Astrocyte (in vitro differentiated cells and primary cell): ENCODE data around the gene CGA. TPM values are rescaled to one million over a fixed set of nuclear protein-coding genes. Genes with fewer than 3 reads are reported as not detected.

Experiments used
- DNase-seq: peaks from one replicate; pipeline ENCODE4 v3.0.0-alpha.2; 2010; ENCODE audit warnings: low read depth
- FAIRE-seq: peaks from 2 replicates; lab custom pipeline; 2011; peaks lifted over from hg19 to GRCh38; lab: Jason Lieb, UNC
- H2AFZ ChIP-seq: 2 replicates; pipeline ENCODE4 v1.6.0; 2012; ENCODE audit warnings: low read depth, low read length, inconsistent platforms
- H3K27ac ChIP-seq: 2 replicates; pipeline ENCODE4 v1.5.1; 2011; ENCODE audit warnings: low read depth, low read length, inconsistent platforms
- H3K27me3 ChIP-seq: 2 replicates; pipeline ENCODE4 v1.6.0; 2011; ENCODE audit warnings: low read length, inconsistent platforms; ENCODE audit not compliant: insufficient read depth
- H3K36me3 ChIP-seq: 2 replicates; pipeline ENCODE4 v1.5.1; 2011; ENCODE audit warnings: low read length, inconsistent platforms; ENCODE audit not compliant: insufficient read depth
- H3K4me1 ChIP-seq: 2 replicates; pipeline ENCODE4 v1.5.1; 2011; ENCODE audit warnings: low read length, inconsistent platforms; ENCODE audit not compliant: insufficient read depth
- H3K4me2 ChIP-seq: 2 replicates; pipeline ENCODE4 v1.6.0; 2012; ENCODE audit warnings: low read length, inconsistent platforms
- H3K4me3 ChIP-seq: 2 replicates; pipeline ENCODE4 v1.5.1; 2011; ENCODE audit warnings: low read depth, mild to moderate bottlenecking, low read length, inconsistent platforms; ENCODE audit not compliant: insufficient read depth
- H3K79me2 ChIP-seq: 2 replicates; pipeline ENCODE4 v1.6.0; 2012; ENCODE audit warnings: mild to moderate bottlenecking, low read length, inconsistent platforms; ENCODE audit not compliant: insufficient read depth
- H3K9ac ChIP-seq: 2 replicates; pipeline ENCODE4 v1.6.0; 2012; ENCODE audit warnings: mild to moderate bottlenecking, low read length, inconsistent platforms
- H3K9me3 ChIP-seq: 2 replicates; pipeline ENCODE4 v1.5.1; 2012; ENCODE audit warnings: low read depth, mild to moderate bottlenecking, low read length, inconsistent platforms; ENCODE audit not compliant: insufficient read depth
- H4K20me1 ChIP-seq: 2 replicates; pipeline ENCODE4 v1.6.0; 2012; ENCODE audit warnings: low read length, inconsistent platforms; ENCODE audit not compliant: insufficient read depth
- H3K27ac Mint-ChIP-seq: one replicate; pipeline ENCODE4 v1.8.0; 2021; ENCODE audit warnings: mild to moderate bottlenecking, mixed read lengths; ENCODE audit not compliant: unreplicated experiment
- H3K27me3 Mint-ChIP-seq: one replicate; pipeline ENCODE4 v1.8.0; 2021; ENCODE audit warnings: low read depth, mixed read lengths; ENCODE audit not compliant: unreplicated experiment
- H3K36me3 Mint-ChIP-seq: one replicate; pipeline ENCODE4 v1.8.0; 2021; ENCODE audit warnings: low read depth, mixed read lengths; ENCODE audit not compliant: unreplicated experiment
- H3K4me1 Mint-ChIP-seq: one replicate; pipeline ENCODE4 v1.8.0; 2021; ENCODE audit warnings: low read depth, mixed read lengths; ENCODE audit not compliant: unreplicated experiment
- H3K4me3 Mint-ChIP-seq: one replicate; pipeline ENCODE4 v1.8.0; 2021; ENCODE audit warnings: mild to moderate bottlenecking, moderate library complexity, mixed read lengths; ENCODE audit not compliant: unreplicated experiment
- H3K9me3 Mint-ChIP-seq: one replicate; pipeline ENCODE4 v1.8.0; 2021; ENCODE audit warnings: mild to moderate bottlenecking, mixed read lengths; ENCODE audit not compliant: unreplicated experiment
- EZH2 ChIP-seq: IDR thresholded peaks from 2 replicates; pipeline ENCODE4 v1.6.1; 2012; ENCODE audit warnings: mild to moderate bottlenecking, low read length, inconsistent platforms; ENCODE audit not compliant: insufficient read depth
- total RNA-seq: library from RNA; stranded (reverse); gene quantifications from 2 replicates; pipeline ENCODE4 v1.2.1, GENCODE V29; 2021
- TF ChIP-seq, protein P1 (sequence below): IDR thresholded peaks from 2 replicates; pipeline ENCODE4 v1.5.1; 2011; ENCODE audit warnings: low read depth, mild to moderate bottlenecking, inconsistent platforms, low read length, moderate library complexity; ENCODE audit not compliant: insufficient read depth

Gene CGA
- total RNA-seq, 1 donor from 2014 or later = 2.0 TPM

DNA sequence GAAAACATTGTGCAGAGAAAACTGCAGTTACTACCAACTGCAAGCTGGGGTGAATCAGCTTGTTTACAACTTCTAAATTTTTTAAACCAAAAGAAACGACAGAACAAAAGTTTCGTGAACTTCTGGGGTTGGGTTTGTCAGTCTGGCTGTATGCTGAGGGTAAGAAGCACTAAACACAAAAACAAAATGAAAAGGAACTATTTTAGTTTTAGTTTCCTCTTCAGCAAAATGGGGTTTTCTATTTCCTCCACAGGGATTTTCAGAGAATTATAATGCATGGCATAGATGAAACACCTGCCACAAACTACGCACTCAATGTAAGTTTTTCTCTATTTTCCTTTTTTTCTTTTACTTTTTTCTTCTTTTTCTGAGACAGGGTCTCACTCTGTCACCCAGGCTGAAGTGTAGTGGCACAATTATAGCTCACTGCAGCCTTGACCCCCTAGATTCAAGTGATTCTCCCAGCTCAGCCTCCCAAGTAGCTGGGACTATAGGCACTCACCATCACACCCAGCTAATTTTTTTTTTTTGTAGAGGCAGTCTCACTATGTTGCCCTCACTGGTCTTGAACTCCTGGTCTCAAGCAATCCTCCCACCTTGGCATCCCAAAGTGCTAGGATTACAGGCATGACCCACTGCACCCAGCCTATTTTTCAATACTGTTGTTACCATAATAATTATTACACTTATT, 40.6 kb downstream of the CGA start:
- H3K27ac Mint-ChIP-seq = no peak overlapping the region
- H3K36me3 ChIP-seq = no peaks in the 10 kb centered on the region
- DNase-seq = no peak
- peaks cover 2% of the 10 kb centered on the region for H3K27me3 Mint-ChIP-seq
- FAIRE-seq = no peak
- TF ChIP-seq EZH2 = no peak
- H3K79me2 ChIP-seq = no peaks in the 10 kb centered on the region
- no peak overlapping the region for H3K4me3 Mint-ChIP-seq
- no peak overlapping the region for H3K4me2 ChIP-seq
- H3K27me3 ChIP-seq = peaks cover 3% of the 10 kb centered on the region
- no peaks in the 10 kb centered on the region for H4K20me1 ChIP-seq
- no peaks in the 10 kb centered on the region for H3K9me3 ChIP-seq
- no peaks in the 10 kb centered on the region for H3K4me1 ChIP-seq
- no peaks in the 10 kb centered on the region for H3K4me1 Mint-ChIP-seq
- no peaks in the 10 kb centered on the region for H3K36me3 Mint-ChIP-seq
- no peak overlapping the region for H2AFZ ChIP-seq
- no peak overlapping the region for H3K27ac ChIP-seq
- no peaks in the 10 kb centered on the region for H3K9me3 Mint-ChIP-seq
- no peak overlapping the region for H3K4me3 ChIP-seq
- H3K9ac ChIP-seq = no peak overlapping the region

DNA sequence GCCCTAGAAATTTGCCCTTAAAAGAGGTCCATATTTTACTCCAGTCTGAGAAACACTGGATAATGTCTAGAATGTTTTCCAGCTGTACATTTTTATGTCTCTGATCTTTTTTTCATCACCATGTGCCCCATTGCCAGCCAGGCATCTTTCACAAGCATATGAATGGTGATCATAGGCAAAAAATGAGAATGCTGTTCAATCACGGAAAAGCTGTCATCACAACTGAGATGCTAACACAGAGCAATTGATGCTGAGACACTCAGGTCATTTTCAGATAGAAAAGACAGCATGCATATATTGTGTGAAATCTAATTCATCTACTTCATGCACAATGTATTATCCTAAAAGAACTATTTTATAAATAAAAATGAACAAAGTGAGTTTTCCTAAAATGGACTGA, 41.6 kb downstream of the CGA start:
- Histone ChIP-seq H3K4me1 (no peaks in the 10 kb centered on the region), H3K36me3 (no peaks in the 10 kb centered on the region), H3K4me2 (no peak overlapping the region), H4K20me1 (no peaks in the 10 kb centered on the region), H3K9ac (no peak overlapping the region), H3K27ac (no peak overlapping the region), H3K79me2 (no peaks in the 10 kb centered on the region), H3K4me3 (no peak overlapping the region), H3K9me3 (no peaks in the 10 kb centered on the region), H2AFZ (no peak overlapping the region), H3K27me3 (peaks cover 3% of the 10 kb centered on the region)
- no peaks in the 10 kb centered on the region for H3K9me3 Mint-ChIP-seq
- DNase-seq (no peak), FAIRE-seq (no peak)
- TF ChIP-seq, protein P1, sequence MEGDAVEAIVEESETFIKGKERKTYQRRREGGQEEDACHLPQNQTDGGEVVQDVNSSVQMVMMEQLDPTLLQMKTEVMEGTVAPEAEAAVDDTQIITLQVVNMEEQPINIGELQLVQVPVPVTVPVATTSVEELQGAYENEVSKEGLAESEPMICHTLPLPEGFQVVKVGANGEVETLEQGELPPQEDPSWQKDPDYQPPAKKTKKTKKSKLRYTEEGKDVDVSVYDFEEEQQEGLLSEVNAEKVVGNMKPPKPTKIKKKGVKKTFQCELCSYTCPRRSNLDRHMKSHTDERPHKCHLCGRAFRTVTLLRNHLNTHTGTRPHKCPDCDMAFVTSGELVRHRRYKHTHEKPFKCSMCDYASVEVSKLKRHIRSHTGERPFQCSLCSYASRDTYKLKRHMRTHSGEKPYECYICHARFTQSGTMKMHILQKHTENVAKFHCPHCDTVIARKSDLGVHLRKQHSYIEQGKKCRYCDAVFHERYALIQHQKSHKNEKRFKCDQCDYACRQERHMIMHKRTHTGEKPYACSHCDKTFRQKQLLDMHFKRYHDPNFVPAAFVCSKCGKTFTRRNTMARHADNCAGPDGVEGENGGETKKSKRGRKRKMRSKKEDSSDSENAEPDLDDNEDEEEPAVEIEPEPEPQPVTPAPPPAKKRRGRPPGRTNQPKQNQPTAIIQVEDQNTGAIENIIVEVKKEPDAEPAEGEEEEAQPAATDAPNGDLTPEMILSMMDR = no peak
- H3K4me1 Mint-ChIP-seq = no peaks in the 10 kb centered on the region
- H3K4me3 Mint-ChIP-seq = no peak overlapping the region
- H3K36me3 Mint-ChIP-seq = no peaks in the 10 kb centered on the region
- H3K27ac Mint-ChIP-seq = no peak overlapping the region
- peaks cover 1% of the 10 kb centered on the region for H3K27me3 Mint-ChIP-seq

DNA sequence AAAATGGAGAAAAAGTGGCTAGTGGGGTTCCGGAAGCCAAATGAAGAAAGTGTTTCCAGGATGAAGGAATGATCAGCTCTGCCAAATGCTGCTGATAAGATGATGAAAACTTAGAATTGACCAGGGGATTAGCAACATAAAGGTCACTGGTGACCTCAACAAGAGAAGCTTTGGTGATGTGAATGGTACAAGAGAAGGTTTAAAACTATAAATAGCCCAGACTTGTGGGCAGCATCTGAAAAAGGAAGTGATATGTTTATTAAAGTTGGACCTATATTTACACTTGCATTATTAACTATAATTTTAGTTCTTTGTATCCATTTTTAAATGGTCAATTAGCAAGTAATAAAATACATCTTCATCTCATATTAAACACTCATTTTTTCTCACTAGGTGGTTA, 45.1 kb downstream of the CGA start:
- no peaks in the 10 kb centered on the region for H3K4me1 ChIP-seq

More for the DNA sequence above, 45.1 kb downstream of the CGA start:
- Mint-ChIP-seq H3K4me3 (no peak overlapping the region), H3K27ac (no peak overlapping the region), H3K36me3 (no peaks in the 10 kb centered on the region), H3K9me3 (no peaks in the 10 kb centered on the region), H3K27me3 (no peaks in the 10 kb centered on the region), H3K4me1 (no peaks in the 10 kb centered on the region)
- Histone ChIP-seq H3K27ac (no peak overlapping the region), H2AFZ (no peak overlapping the region), H3K9me3 (no peaks in the 10 kb centered on the region), H3K4me3 (no peak overlapping the region), H3K27me3 (peaks cover 3% of the 10 kb centered on the region), H3K9ac (no peak overlapping the region), H3K4me2 (no peak overlapping the region), H4K20me1 (no peaks in the 10 kb centered on the region), H3K79me2 (no peaks in the 10 kb centered on the region), H3K36me3 (no peaks in the 10 kb centered on the region)
- TF ChIP-seq, protein P1 = no peak
- TF ChIP-seq EZH2 = no peak
- DNase-seq (no peak), FAIRE-seq (no peak)
